Islet of Langerhans (tissue), 1 donor: ENCODE data around the gene KRT79.

Source experiments
- FAIRE-seq: peaks from one replicate; lab custom pipeline; 2011; peaks lifted over from hg19 to GRCh38; lab: Jason Lieb, UNC

The KRT79 gene

DNA sequence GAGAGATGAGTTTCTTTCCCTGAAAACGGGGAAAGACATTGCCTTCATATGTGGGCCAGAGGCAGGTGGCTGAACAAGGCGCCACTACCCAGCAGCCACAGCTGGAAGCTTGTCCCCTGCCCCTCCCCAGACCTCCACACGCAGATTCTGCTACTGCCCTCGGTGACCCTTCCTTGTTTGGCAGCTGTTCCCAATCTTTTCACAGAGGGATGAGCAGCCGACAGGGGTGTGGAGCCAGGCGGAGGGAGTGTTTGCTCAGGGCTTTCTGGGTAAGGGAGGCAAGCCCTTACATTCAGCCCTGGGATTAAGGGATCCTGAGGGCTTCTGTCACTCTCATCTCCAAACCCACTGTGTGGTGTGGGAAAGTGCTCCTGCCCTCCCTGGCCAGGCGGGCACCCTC, 15.7 kb downstream of the KRT79 start:
- no peak for FAIRE-seq

DNA sequence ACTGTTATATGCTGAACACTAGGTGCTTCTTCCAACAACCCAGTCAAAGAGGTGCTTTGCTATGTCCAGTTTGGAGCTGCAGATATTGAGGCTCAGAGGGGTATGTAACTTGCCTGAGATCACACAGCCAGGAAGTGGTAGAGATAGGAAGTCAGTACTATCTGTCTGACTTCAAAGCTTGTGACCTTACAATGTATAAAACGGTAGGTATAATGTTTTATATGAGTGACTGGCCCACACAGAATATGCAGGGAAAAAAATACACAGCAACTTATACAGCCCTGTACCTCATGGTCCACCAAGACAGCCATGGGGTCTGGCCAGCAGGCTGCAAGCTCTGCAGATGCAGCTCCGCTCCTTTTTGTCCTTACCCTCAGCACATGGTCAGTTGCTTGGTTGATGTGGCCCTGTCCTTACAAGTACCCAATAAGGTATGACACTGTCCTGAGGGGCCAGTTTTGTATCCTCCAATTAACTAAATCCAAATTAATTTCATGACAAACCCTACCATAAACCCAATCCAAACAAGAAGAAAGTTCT, 16.3 kb downstream of the KRT79 start:
- FAIRE-seq, result no peak

DNA sequence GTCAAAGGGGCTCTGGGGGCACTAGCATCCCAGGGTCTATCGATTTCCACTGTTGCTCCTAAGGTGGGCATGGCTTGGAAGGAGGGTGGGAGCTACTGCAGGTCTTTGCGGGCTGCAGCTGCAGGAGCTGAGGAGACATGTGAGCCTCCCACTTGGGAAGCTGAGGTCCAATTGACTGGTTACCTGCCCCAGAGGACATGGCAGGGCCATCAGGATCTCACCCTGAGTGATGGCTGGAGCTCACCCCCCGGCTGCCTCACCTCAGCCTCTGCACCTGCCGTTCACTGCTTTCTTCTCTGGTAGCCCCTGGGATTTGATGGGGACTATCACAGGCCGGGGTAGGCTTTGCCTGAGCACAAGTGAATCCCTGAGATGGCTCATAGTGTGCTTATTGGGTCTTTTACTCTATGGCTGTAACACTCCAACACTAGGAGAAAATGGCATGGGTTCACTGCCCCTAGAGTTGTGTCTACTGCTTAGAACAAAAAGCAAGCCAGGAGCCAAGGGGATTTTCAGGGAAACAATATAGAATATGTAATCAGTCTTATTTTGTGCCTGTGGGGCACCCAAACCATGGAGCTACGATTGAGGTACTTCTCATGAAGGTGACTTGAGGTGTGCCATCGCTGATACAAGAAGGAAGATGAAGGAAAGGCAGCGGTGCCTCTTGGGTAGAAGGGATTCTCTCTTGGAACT, 17.0 kb downstream of the KRT79 start:
- no peak for FAIRE-seq

DNA sequence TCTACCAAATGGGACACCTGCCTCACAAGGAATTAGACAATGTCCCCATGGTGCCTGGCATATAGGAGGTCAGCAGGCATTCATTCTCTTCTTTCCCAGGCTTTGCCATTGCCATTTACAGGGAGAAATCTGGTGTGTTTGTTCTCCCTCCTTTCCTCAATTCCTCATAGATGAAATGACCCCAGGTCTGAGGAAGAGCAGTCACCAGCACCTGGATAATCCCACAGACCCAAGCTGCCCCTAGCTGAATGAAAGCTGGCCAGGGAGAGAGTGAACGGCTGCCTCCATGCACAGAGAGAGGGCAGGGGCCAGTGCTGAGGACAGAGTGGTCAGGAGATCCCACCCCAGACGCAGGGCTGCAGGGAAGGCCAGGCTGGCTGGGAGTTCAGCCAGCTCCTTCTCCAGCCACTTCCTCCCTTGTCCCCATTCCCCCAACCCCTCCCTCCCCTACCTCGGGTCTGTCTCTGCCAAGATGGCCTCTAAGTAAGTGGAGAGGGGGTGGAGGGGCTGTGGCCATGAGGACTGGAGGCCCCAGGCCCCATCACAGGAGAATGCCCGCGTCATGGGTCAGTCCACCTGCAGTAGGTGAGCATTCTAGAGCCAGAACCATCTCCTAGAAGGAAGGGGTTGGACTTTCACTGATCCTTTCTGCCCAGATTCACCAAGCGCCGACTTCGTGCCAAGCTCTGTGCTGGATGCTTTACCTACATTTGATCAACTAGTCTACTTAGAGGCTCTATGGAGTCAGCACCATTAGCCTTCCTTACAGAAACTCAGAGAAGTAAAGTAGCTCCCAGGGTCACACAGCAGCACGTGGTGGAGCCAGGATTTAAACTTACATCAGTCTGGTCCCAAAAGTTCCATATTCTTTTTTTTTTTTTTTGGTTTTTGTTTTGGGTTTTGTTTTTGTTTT, 18.2 kb downstream of the KRT79 start:
- no peak for FAIRE-seq

DNA sequence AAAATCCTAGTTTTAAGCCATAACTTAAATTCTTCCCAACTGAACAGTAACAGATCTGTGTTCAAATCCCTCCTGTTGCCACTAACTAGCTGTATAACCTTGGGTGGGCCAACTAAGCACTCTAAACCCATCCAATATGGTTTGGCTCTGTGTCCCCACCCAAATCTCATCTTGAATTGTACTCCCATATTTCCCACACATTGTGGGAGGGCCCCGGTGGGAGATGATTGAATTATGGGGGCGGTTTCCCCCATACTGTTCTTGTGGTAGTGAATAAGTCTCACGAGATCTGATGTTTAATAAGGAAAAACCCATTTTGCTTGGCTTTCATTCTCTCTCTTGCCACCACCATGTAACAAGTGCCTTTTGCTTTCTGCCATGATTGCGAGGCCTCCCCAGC, 18.9 kb downstream of the KRT79 start:
- FAIRE-seq, result no peak

DNA sequence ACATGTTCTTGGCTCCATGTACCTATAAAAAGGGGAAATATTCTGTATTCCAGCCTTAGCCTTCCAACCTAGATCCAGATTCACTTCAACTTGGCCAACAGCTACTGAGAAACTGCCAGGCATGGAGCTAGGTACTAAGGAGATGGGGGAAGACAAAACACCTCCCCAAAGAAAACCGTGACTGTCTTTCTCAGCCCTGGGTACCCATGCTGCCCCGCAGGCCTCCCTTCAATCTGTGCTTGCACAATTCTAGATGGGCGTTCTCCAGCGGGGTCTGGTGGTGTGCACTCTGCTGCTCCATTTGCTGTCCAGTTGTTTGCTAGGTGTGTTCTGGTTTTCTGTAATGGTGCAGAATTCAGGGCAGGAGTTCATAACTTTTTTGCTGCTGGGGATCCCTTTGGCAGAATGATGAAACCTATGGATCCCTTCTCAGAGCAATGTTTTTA, 19.4 kb downstream of the KRT79 start:
- no peak for FAIRE-seq

DNA sequence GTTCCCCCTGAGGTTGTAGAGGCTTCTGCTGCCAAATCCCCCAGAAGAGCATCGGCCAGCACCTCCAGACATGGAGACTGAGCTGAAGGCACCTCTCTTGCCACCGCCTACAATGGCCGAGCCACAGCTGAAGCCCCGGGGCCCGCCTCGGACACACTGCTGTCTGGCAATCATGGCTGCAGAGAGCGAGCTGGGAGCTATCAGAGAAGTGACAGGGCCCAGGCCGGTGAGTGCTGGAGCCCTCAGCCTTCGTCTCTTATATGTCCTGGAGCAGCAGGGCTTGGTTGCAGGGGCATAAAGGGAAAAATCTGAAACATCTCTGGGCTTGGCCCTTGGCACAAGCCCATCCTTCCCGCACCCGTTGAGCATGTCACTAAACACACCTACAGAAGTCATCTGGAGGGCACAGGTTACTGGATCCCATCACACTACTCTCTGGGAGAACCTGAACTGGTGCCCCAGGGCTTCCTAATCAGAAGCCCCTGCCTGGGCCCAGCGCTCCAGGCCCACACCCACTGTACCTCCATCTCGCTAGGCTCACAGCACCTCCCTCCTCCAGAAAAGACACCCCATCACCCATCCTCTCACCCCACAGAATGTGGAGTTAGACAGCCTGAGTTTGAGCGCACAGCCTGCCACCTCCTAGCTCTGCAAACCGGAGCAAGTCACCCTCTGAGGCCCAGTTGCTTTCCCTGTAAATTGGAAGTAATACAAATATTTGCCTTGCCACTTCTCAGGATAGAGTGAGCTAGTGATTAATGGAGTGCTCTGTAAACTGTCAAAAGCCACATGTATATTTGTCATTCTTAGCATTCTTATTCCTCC, 20.0 kb downstream of the KRT79 start, which contains the start of gene KRT4:
KRT4 (minus strand) TSS at position 232 of the 825 bp plus-strand sequence; CDS start at position 174, 58 bp downstream.
- FAIRE-seq, result no peak

DNA sequence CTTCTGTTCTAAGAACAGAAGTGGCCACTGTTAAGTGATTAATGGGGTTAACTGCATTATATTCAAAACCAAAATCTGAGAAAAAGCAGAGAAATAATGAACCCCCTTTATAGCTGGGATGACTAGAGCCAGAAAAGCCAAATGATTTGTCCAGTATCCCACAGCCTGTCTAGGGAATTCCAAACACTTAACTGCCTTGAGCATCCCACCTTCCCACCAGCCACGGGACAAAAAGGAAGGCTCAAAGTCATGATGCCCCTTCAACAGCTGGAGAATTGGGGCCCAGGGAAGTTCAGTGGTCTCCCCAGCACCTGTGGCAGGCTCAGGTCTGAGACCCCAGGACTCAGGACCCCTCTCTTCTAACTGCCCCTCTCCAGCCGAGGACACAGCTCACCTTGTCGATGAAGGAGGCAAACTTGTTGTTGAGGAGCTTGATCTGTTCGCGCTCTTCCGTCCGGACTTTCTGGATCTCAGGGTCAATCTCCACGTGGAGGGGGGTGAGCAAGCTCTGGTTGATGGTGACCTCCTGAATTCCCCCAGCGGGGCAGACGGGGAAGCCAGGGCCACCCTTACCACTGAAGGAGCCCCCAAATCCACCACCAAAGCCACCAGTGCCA, 20.8 kb downstream of the KRT79 start:
- no peak for FAIRE-seq

DNA sequence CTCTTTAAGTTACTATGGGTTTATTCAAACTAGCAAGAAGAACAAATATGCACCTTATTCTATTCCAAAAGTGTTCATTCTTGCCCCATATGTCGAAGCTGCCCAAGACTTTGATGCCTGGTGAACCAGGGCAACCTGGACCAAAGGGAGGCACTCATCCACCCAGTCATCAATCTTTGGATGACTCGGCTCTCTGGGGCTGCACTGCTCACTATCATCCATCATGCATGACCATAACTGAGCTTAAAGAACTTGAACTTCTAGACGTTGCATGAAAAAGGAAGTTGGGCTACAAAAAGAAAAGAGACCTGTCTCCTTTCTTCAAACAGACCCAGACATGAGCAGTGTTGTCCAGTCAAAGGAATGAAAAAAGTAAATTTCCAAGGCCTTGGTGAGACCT, 21.4 kb downstream of the KRT79 start:
- FAIRE-seq, result no peak

DNA sequence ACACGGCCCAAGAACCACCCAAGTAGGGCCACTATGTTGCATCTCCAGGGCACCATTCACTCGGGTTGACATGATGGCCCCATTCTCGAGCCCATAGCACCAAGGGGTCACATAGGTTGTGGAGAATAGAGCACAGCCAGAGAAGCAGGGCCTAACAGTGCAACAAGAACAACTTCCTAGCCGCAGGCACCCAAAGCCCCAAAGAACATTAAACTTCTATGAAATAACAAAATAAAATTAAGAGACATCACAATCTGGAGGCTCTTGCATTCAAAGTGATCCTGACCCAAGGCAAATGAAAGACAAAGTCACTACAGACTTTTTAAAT, 22.1 kb downstream of the KRT79 start:
- no peak for FAIRE-seq

DNA sequence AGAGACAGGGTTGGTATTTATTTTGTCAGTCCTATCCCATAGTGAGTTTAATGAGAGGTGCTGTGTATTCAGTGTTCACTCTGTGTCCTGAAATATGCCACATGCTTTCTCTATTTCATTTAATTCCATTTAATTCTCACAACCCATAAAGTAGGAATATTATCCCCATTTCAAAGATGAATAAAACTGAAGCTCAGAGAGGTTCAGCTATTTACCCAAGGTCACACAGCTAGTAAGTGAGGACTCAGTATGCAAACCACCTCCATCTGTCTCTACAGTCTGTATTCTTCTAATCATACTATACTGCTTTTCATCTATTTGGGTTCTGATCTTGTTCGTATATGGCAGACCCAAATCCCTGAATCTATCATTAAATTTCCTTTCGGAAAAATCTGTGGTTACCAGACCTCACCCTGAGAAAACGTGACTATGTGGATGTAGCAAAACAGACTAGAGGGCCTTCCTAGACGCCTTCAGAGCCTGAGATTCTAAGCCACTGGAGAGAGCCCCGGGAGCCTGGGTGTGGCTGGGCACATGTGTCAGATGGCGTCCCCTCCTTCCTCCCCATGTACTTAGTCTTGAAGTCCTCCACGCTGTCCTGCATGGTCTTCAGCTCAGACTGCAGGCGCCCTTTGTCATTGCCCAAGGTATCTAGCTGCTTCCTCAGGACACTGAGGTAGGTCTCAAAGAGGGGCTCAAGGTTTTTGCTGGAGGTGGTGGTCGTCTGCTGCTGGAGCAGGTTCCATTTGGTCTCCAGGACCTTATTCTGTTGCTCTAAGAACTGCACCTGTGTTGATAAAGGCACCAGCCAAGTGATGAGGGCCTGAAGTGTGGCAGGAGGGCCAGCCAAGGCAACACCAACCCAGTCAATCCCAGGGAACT, 22.7 kb downstream of the KRT79 start:
- FAIRE-seq, result no peak

DNA sequence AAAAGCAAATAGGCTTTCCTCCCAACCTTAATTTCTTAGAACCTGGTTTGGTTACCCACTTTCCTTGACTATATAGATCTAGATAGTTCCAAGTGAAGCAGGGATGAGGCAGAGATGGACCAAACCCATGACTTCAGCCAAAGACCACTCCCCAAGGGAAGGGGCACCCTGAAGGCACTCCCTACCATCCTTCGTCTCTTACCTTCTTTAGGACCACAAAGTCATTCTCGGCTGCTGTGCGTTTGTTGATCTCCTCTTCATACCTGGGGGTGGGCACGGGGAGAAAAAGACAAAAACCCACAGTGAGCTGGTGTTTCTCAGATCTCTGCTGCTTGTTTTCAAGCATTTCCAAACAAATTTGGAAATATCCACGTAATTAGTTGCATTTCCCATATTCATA, 23.6 kb downstream of the KRT79 start:
- FAIRE-seq, result no peak

DNA sequence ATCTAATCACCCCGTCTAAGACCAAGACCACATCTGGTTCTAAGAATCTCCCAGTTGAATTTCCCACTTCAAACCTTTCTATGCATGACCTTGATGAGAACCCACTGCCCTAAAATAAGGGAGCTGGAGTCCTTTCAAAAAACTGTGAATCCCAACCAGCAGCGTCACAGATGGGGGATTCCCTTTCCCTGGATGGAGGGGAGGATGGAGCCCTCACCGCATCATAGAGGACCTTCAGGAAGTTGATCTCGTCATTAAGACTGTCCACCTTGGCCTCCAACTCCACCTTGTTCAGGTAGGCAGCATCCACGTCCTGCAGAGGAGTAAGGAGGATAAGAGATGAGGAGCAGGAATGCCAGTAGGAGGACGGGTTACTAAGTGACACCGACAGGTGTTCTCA, 24.9 kb downstream of the KRT79 start:
- FAIRE-seq, result no peak

DNA sequence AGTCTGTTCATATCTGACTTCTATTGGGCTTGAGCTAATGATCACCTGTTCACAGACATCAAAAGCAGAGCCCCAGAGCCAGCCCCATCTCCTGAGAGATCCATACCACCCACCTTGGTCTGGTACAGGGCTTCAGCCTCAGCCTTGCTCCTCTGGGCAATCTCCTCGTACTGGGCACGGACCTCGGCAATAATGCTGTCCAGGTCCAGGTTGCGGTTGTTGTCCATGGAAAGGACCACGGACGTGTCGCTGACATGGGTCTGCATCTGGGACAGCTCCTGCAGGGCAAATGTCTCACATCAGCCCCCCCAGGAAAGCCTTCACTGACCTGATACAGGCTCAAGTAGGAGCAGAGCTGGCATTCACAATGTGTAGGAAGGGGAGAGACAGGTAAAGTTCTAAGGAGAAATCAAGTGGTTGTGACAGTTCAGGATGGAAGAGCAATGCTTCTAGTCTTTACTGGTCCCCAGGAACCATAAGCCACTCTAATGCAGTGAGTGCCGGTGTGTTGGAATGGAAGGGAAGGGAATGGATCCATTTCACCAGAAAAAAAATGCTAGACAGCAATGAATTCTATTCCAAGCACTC, 25.4 kb downstream of the KRT79 start:
- FAIRE-seq, result no peak

DNA sequence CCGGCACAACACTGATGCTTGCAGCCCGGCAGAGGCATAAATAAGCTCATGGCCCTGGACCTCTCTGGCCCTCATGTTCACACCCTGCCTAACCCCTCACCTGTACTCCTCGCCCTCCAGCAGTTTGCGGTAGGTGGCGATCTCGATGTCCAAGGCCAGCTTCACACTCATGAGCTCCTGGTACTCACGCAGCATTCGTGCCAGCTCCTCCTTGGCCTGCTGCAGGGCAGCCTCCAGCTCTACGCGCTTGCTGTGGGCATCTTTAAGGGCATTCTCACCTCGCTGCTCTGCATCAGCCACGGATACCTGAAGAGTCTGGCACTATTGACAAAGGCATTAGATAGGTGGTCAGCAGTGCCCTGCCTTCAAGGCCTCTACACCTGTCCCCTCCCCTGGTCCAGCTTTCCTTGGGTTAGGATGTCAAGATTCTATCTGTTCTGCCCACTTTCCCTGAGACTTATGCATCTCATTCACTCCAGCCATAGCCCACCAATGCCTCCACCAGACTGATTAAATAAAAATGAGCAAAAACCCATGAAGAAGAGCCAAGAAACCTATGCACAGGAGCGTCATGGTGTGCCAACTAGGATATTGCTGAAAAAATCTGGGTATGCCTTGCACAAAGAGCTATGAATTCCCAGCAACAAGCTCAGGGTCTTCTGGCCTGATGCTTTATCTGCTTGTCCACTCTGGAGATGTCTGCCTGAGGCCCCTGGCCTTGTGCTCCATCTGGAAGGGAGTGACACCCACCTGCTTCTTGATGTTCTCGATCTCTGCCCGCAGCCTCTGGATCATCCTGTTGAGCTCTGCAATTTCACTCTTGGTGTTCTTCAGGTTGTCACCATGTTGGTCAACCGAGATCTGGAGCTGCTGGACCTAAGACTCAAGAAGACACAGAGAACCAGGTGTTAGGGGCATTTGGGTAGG, 26.3 kb downstream of the KRT79 start:
- no peak for FAIRE-seq

DNA sequence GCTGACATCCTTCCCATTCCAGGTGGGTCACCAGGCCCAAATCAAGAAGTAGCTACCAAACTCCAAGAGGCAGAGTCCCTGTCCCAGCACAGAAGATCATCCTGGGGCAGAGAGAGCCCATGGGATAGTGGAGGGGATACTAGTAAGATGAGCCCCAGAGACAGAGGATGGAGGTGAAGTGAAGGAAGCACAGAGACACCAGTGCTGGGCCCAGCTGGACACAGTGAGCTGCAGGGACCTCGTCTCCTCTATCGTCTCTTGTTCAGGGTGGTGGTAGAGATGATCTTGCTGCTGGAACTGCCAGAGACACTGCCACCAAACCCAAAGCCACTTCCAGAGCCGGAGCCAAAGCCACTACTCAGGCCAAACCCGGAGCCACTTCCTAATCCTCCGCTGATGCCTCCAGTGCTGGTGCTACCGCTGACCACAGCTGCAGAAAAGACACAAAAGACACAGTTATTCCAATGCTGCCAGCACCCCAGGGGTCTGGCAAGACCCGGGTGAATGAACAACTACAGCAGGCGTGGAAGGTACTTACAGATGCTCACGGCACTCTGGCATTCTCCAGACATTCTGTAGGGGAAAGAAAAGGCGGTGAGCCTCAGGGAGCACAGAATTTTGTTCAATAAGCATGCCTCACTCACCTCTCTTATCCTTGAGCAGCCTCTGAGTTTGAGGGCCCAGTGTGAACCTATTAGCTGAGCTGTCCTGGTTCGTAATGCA, 27.1 kb downstream of the KRT79 start:
- no peak for FAIRE-seq

DNA sequence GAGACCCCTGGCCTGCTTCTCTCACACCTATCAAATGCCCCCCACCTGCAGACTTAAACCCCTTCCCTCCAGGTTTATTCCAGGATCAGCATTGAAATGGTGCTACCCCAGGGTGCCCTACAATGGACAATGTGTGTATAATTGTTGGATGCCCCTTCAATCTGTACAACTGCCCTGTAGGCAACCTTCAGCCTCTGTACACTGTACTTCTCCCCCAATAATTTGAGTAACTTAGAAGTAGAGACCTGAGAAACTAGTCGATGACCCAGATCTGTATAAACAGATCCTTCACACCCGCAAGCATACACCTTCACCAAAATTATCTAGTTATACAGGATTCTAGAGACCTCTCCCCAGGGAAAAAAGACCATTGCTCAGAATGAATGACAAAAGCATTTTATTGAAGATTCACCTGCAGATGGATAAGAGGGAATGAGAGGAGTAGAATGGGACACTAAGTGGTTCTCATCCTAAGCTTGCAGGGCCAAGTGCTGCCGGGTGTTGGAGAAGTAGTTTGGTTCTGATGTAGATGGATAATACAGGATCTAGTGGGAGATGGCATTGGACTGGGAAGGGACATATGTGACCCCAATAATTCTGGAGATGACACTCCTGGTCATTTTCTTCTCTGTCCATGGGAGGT, 27.8 kb downstream of the KRT79 start:
- FAIRE-seq, result no peak

DNA sequence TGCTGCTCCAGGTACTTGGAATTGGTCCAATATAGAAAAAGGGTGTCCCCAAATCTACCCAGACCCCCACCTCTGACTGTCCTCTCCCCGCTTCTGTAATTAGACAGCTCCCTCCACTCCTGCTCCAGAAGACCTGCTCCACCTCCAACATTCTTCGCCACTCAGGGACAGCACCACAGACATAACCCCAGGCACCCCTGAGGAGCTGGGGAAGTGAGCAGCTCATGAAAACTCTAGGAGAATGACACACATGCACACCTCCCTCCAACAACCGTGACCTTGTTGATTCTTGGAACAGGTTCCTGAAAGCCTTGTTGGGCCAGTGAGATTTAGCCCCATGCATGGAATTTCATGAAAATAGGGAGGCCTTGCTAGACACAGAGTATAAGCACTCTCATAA, 28.4 kb downstream of the KRT79 start:
- FAIRE-seq, result no peak
